HepG2 (cell line): ENCODE measurements around the gene ZNF714. TPM values are rescaled to one million over a fixed set of nuclear protein-coding genes. Genes with fewer than 3 reads are reported as not detected.

Source experiments
- AFF4 ChIP-seq: sonication (generic); formaldehyde crosslinking; IDR thresholded peaks from 2 replicates; pipeline ENCODE4 v1.4.0; 2020; ENCODE audit warnings: missing genetic modification reagents
- BRCA1 ChIP-seq: sonication (generic); formaldehyde crosslinking; IDR thresholded peaks from 2 replicates; pipeline ENCODE4 v1.4.0; 2020; ENCODE audit warnings: missing genetic modification reagents
- FOSL1 ChIP-seq: sonication (generic); formaldehyde crosslinking; IDR thresholded peaks from 2 replicates; pipeline ENCODE4 v1.9.0; 2021; ENCODE audit warnings: missing genetic modification reagents, borderline replicate concordance
- HNF4G ChIP-seq, 2 experiments: sonication (generic) in 1 of 2; formaldehyde crosslinking in 1 of 2; IDR thresholded peaks; 2 replicates each; pipeline versions ENCODE4 v1.4.0 to v1.6.1; 2011 to 2020; ENCODE audit warnings: borderline replicate concordance in 2 of 2, low read depth in 2 of 2, mild to moderate bottlenecking in 2 of 2, low read length in 1 of 2, missing genetic modification reagents in 1 of 2, moderate library complexity in 1 of 2
- JDP2 ChIP-seq: sonication (generic); formaldehyde crosslinking; IDR thresholded peaks from 2 replicates; pipeline ENCODE4 v1.8.1; 2022; ENCODE audit warnings: missing genetic modification reagents, borderline replicate concordance
- KLF12 ChIP-seq: sonication (generic); formaldehyde crosslinking; IDR thresholded peaks from 2 replicates; pipeline ENCODE4 v1.4.0; 2020; ENCODE audit warnings: missing genetic modification reagents, borderline replicate concordance
- MAFF ChIP-seq: IDR thresholded peaks from 2 replicates; pipeline ENCODE4 v1.6.1; 2011; ENCODE audit warnings: low read depth, low read length, improper control_type of control experiment
- NCOA5 ChIP-seq: sonication (generic); formaldehyde crosslinking; IDR thresholded peaks from 2 replicates; pipeline ENCODE4 v1.4.0; 2020; ENCODE audit warnings: missing genetic modification reagents
- SATB2 ChIP-seq: sonication (generic); formaldehyde crosslinking; IDR thresholded peaks from 2 replicates; pipeline ENCODE4 v1.5.0; 2020; ENCODE audit warnings: missing genetic modification reagents
- TMF1 ChIP-seq: sonication (generic); formaldehyde crosslinking; IDR thresholded peaks from 2 replicates; pipeline ENCODE4 v1.8.1; 2022; ENCODE audit warnings: low read depth, missing genetic modification reagents
- XRCC5 ChIP-seq: fragments of 200-400 bp; formaldehyde crosslinking; optimal IDR thresholded peaks from 2 replicates; pipeline ENCODE3; 2017; ENCODE audit warnings: mild to moderate bottlenecking, low read length
- ZFP36 ChIP-seq: fragments of 150-350 bp; IDR thresholded peaks from 2 replicates; pipeline ENCODE4 v1.6.1; 2018; ENCODE audit warnings: borderline replicate concordance, low read length, low read depth; ENCODE audit not compliant: partially characterized antibody
- ZNF121 ChIP-seq: sonication (generic); formaldehyde crosslinking; IDR thresholded peaks from 2 replicates; pipeline ENCODE4 v1.5.0; 2020; ENCODE audit warnings: mild to moderate bottlenecking, missing genetic modification reagents
- ZNF160 ChIP-seq: sonication (generic); formaldehyde crosslinking; IDR thresholded peaks from 2 replicates; pipeline ENCODE4 v1.8.0; 2022; ENCODE audit warnings: mild to moderate bottlenecking, inconsistent platforms, missing genetic modification reagents
- ZNF263 ChIP-seq: sonication (generic); formaldehyde crosslinking; IDR thresholded peaks from 2 replicates; pipeline ENCODE4 v1.4.0; 2020; ENCODE audit warnings: missing genetic modification reagents
- ZNF549 ChIP-seq: sonication (generic); formaldehyde crosslinking; IDR thresholded peaks from 2 replicates; pipeline ENCODE4 v1.5.0; 2020; ENCODE audit warnings: missing genetic modification reagents
- ZNF674 ChIP-seq: sonication (generic); formaldehyde crosslinking; IDR thresholded peaks from 2 replicates; pipeline ENCODE4 v1.5.0; 2020; ENCODE audit warnings: low read depth, mild to moderate bottlenecking, missing genetic modification reagents
- ZNF790 ChIP-seq: sonication (generic); formaldehyde crosslinking; IDR thresholded peaks from 2 replicates; pipeline ENCODE4 v1.8.0; 2022; ENCODE audit warnings: missing genetic modification reagents, mild to moderate bottlenecking, borderline replicate concordance
- polyA plus RNA-seq, 8 experiments: library from polyadenylated mRNA; depleted of rRNA in 3 of 8; stranded (reverse) in 7 of 8; unstranded in 1 of 8; fragments of >200 nt; fragmentation: Illumina TruSeq in 4 of 8; extraction: Trizol in 4 of 8; gene quantifications; 2 replicates each; pipeline versions ENCODE4 v1.2.1 to v1.2.3, GENCODE V29; 2011 to 2016; ENCODE audit warnings: low read depth in 4 of 8, missing spikeins in 1 of 8, mixed read lengths in 1 of 8; ENCODE audit not compliant: insufficient read depth in 1 of 8
- total RNA-seq, 5 experiments: library from RNA; depleted of rRNA; stranded (reverse); fragments of >200 nt; fragmentation: Illumina TruSeq; extraction: Trizol; gene quantifications; 2 replicates each; pipeline ENCODE4 v1.2.3, GENCODE V29; 2016; ENCODE audit warnings: low read depth in 1 of 5
- TF ChIP-seq, protein P1 (sequence below): sonication (generic); formaldehyde crosslinking; IDR thresholded peaks from 2 replicates; pipeline ENCODE4 v1.4.0; 2020; ENCODE audit warnings: missing genetic modification reagents, borderline replicate concordance
- TF ChIP-seq, protein P2 (sequence below): sonication (generic); formaldehyde crosslinking; IDR thresholded peaks from 2 replicates; pipeline ENCODE4 v1.5.0; 2020; ENCODE audit warnings: missing genetic modification reagents
- TF ChIP-seq, protein P3 (sequence below): sonication (generic); formaldehyde crosslinking; IDR thresholded peaks from 2 replicates; pipeline ENCODE4 v1.5.0; 2020; ENCODE audit warnings: mild to moderate bottlenecking, missing genetic modification reagents

The ZNF714 gene
- total and polyA plus RNA-seq, 2 of the 13 experiments (the other 11 are each of a cell fraction or from before 2014, with no cell fraction given): 6.7 to 27.8 TPM

GRCh38 chr19:21141787-21142464, 59.9 kb downstream of the ZNF714 start, which contains the start of gene ZNF431 (continued):
- no peak for TF ChIP-seq AFF4 (CRISPR knock-in tag)
- no peak for TF ChIP-seq TMF1 (CRISPR knock-in tag)
- TF ChIP-seq JDP2 (CRISPR knock-in tag): no peak
- no peak for TF ChIP-seq BRCA1 (CRISPR knock-in tag)
- no peak for TF ChIP-seq ZNF674
- TF ChIP-seq SATB2: no peak
- TF ChIP-seq ZNF121: no peak
- TF ChIP-seq, protein P1, sequence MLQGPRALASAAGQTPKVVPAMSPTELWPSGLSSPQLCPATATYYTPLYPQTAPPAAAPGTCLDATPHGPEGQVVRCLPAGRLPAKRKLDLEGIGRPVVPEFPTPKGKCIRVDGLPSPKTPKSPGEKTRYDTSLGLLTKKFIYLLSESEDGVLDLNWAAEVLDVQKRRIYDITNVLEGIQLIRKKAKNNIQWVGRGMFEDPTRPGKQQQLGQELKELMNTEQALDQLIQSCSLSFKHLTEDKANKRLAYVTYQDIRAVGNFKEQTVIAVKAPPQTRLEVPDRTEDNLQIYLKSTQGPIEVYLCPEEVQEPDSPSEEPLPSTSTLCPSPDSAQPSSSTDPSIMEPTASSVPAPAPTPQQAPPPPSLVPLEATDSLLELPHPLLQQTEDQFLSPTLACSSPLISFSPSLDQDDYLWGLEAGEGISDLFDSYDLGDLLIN (CRISPR knock-in tag): no peak
- TF ChIP-seq ZNF549 (CRISPR knock-in tag): no peak
- TF ChIP-seq KLF12 (CRISPR knock-in tag): no peak
- no peak for TF ChIP-seq MAFF
- TF ChIP-seq NCOA5 (CRISPR knock-in tag): no peak
- TF ChIP-seq, protein P2, sequence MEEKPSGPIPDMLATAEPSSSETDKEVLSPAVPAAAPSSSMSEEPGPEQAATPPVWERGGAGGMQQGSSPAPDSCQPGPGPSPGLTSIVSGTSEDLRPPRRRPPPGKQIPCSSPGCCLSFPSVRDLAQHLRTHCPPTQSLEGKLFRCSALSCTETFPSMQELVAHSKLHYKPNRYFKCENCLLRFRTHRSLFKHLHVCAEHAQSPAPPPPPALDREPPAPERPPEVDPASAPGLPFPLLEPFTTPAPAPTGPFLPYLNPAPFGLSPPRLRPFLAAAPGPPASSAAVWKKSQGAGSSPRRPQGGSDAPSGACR: no peak
- TF ChIP-seq ZNF160 (CRISPR knock-in tag): no peak
- peak; percentile 39; the same call in 1 of the 2 replicates for TF ChIP-seq ZNF263 (CRISPR knock-in tag)
- TF ChIP-seq HNF4G (IDR thresholded peaks at IDR 0.05; ENCODE audit: borderline replicate concordance, low read depth, low read length): no peak
- TF ChIP-seq HNF4G (CRISPR knock-in tag; IDR thresholded peaks at IDR 0.05; ENCODE audit: borderline replicate concordance, low read depth): no peak
- TF ChIP-seq ZNF790 (CRISPR knock-in tag): no peak
- TF ChIP-seq FOSL1 (CRISPR knock-in tag): no peak
- no peak for TF ChIP-seq ZFP36
- TF ChIP-seq, protein P3, sequence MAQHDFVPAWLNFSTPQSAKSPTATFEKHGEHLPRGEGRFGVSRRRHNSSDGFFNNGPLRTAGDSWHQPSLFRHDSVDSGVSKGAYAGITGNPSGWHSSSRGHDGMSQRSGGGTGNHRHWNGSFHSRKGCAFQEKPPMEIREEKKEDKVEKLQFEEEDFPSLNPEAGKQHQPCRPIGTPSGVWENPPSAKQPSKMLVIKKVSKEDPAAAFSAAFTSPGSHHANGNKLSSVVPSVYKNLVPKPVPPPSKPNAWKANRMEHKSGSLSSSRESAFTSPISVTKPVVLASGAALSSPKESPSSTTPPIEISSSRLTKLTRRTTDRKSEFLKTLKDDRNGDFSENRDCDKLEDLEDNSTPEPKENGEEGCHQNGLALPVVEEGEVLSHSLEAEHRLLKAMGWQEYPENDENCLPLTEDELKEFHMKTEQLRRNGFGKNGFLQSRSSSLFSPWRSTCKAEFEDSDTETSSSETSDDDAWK (CRISPR knock-in tag): no peak
- no peak for TF ChIP-seq XRCC5
